Femur (tissue), 1 donor: ENCODE results near the gene TRABD.

Source experiments
- DNase-seq: peaks from one replicate; pipeline ENCODE4 v3.0.0-alpha.2; 2017

The TRABD gene

GRCh38 chr22:50188356-50188755, 2.6 kb downstream of the TRABD start:
- no peak for DNase-seq

GRCh38 chr22:50189184-50189848, 3.6 kb downstream of the TRABD start:
- peak; percentile 51 for DNase-seq

- peak; percentile 79 for DNase-seq
These were observed 4.1 kb downstream of the TRABD start for GRCh38 chr22:50189849-50190181.

- DNase-seq, result peak; percentile 87
These were observed 4.6 kb downstream of the TRABD start for GRCh38 chr22:50190182-50190940.

DNA sequence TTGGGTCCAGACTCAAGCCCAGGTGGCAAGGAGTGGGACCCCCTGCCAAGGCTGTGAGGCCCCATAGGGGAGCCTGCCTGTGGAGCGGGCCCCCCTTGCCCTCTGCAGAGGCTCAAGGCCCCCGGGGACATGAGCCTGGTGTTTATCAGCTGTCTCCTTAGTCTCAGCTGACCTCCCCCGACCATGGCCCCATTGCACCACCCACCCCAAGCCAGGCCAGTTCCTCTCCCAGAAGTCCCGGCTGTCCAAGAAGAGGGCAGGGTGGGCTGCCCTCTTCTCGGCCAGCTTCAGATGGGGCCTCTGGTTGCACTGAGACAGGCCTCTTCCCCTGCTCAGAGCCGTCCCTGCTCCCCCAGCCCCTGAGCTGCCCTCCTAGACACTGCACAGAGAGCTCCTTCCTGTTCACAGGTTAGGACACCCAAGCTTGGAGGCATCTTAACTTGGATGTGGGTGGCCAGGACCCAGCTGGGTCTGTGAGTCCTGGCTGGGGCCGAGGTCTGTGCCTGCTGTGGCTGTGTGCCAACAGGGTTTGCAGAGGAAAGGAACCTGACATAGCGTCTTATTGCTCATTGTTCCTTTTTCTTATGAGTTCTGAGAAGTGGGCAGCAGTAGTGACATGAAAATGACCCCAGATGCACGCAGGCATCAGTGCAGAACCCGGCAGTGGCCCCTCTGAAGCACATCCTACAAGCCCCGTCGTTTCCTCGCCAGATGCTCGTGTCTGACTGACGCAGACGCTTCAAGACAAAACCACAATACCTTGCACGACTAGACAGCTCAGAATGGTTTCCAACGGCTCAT, 5.4 kb downstream of the TRABD start:
- peak; percentile 68 for DNase-seq

DNA sequence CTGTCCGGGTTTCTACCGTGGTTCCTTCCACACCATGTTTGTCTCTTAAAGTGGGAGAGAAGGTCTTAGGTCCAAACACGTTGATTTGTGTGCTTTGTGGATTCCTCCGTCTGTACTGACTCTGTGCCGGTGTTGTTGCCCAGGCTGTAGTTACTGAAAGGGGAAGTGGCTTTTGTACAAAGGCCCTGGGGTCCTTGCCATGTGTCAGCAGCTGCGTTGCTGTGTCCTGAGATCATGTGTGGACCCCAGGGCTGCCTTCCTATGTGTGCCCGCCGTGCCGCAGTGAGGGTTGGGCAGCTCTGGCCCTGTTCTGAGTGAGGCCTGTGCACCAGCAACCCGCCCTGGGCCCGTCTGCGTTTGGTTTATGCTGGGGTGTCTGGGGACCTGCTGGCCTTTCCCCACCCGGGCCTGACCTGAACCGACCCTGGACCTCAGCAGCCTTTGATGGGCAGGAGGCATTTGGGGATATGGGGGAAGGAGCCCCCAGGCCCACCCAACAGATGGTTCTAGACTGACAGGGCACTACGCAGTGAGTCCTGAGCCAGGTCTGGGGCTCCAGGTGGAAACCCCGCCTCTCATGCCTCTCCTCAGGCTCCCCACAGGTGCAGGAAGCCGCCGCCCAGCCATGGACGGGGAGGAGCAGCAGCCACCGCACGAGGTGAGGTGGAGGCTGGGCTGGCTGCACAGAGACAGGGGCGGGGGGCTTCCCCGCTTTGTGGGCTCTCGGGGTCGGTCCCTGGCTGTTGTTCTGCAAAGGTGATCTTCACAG, 6.9 kb downstream of the TRABD start:
- DNase-seq, result no peak

DNA sequence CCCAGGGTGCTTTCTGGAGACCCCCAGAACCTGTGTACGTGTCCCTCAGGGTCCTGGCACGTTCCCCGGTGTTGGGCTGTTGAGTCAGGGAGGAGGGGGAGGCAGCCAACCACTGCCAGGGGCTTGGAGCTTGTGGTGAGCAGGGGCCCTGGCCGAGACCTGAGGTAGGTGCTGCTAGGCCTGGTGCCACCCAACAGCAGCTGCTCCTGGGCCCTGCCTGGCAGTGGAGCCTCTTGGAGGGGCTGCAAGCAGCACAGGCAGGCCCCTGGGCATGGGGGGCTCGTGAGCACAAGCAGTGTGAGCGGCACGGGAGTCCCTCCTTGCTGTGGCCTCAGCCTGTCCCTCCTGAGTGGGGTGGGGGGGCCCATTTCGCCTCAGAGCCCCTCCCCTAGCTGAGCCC, 7.9 kb downstream of the TRABD start:
- no peak for DNase-seq

- no peak for DNase-seq
These were observed 8.5 kb downstream of the TRABD start for GRCh38 chr22:50194037-50194805.

DNA sequence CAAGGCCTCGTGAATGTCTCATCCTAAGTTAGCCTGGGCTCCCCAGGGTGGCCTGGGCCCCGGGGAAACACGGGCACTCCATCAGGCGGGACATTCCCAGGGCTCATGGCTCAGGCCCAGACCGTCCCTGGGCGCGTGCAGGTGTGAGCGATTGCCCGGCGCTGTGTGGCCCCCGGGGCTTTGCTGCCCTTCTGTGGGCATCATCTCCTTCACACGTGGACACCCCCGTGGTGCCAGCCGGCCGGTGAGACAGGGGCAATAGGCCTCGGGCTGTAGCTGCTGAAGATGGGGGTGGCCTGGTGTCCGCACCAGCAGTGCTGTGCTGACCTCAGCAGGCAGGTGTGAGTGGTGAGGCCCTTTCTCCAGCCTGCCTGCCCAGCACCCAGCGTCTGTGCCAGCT, 10.5 kb downstream of the TRABD start:
- DNase-seq, result no peak

DNA sequence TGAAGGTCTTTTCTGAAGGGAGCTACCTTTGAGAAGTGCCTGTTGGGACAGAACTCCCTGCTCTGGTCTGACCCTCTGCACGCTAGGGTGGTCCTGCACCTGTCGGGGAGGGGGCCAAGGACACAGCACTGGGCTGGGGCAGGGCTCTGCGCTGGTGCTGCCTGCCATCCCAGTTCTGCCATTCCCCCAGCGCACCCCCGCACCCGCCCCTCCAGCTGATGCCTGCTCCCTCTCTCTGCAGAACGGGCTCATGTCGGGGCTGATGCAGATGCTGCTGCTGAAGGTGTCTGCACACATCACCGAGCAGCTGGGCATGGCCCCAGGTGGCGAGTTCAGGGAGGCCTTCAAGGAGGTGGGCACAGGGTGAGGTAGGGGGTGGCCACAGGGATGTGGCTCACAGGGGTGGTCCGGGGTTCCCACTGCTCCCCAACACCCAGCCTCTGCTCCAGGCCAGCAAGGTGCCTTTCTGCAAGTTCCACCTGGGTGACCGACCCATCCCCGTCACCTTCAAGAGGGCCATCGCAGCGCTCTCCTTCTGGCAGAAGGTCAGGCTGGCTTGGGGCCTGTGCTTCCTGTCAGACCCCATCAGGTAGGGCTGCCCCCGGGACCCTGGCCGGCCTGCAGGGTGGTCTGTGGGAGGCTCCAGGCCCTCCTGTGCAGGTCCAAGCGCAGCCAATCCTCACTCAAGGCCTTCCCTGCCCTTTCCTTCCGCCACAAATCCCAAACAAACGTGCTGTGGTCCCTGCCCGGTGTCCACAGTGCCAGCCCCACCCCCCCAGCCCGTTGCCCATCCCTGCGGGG, 11.5 kb downstream of the TRABD start:
- no peak for DNase-seq

DNA sequence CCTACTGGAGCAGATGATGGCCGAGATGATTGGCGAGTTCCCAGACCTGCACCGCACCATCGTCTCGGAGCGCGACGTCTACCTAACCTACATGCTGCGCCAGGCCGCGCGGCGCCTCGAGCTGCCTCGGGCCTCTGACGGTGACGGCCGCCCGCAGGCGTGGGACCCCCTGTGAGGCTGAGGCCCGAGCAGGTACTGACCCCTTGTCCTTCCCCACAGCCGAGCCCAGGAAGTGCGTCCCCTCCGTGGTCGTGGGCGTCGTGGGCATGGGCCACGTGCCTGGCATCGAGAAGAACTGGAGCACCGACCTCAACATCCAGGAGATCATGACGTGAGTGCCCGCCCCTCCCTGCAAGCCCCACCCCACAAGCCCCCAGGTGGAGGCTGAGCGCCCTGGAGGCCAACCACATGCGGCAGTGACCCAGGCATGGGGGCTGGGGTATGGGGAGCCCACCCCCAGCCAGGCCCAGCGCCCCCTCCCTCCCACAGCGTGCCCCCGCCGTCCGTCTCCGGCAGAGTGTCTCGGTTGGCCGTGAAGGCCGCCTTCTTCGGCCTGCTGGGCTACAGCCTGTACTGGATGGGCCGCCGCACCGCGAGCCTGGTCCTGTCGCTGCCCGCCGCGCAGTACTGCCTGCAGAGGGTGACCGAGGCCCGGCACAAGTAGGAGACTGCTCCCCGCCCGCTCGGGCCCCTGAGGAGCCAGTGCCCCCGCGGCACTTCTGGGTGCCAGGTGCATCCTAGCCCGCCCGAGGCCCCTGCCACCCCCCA, 12.3 kb downstream of the TRABD start:
- DNase-seq, result no peak

GRCh38 chr22:50198624-50199017, 12.9 kb downstream of the TRABD start:
- DNase-seq, result no peak

GRCh38 chr22:50199251-50199721, 13.6 kb downstream of the TRABD start:
- no peak for DNase-seq

DNA sequence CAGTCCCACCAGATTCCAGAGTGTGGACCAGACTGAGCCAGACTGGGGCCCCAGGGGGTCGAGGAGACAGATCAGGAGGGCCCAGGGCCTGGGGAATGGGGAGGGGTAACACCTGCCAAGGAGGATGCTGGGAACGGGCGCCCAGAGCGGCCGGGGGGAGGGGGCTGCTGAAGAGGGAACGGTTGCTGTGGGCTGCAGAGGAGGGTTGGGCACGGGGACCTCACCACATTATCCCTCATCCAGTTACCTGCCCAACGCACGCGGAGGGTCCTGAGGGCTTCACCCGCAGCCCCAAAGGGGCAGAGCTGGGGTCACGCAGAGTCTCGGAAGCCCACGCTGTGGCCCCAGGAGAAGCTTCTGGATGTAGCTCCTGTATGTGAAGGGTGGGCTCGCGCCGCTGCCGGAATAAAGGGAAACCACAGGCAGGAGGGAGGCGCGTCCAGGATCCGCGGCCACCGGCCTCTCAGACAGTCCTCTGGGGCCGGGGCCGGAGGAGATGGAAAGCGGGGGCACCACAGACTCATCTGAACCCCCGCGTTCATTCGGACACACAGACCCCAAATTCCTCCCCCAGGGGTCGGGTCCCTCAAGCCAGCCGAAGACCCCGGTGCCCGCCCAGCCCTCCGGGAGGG, 14.2 kb downstream of the TRABD start:
- no peak for DNase-seq

DNA sequence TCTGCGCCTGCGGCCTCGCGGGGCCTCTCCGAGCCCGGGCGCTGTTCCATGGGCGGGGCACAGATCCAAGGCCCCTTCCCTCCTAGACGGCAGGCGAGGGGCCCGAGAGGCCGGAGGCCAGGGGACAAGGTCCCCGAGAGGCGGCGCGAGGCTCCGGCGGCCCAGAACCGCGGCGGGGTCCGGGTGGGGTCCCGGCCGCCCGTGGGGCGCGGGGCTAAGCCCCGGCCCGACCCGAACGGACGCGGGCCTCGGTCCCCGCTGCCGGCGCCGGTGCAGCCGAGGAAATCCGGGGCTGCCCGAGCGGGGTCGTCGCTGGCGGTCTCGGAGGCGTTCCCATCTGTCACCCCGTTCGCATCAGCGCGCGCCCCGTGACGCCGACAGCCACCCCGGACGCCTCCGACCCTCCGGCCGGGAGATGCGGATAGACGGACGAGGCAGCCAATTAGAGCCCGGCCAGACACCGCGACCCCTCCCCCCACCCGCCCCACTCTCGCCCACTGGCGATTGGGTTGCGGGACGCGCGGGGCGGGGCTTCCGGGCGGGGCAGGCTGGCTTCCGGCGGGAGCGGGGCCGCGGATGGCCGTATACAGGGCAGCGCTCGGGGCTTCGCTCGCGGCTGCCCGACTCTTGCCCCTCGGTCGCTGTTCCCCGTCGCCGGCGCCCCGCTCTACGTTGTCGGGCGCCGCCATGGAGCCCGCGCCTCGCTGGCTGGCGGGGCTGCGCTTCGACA, 14.9 kb downstream of the TRABD start, which contains the start of gene SELENOO:
Gene SELENOO (plus strand): TSS at position 551 of the 730 bp plus-strand sequence. CDS start 26 bp downstream, at position 577.
- peak; percentile 97 for DNase-seq

DNA sequence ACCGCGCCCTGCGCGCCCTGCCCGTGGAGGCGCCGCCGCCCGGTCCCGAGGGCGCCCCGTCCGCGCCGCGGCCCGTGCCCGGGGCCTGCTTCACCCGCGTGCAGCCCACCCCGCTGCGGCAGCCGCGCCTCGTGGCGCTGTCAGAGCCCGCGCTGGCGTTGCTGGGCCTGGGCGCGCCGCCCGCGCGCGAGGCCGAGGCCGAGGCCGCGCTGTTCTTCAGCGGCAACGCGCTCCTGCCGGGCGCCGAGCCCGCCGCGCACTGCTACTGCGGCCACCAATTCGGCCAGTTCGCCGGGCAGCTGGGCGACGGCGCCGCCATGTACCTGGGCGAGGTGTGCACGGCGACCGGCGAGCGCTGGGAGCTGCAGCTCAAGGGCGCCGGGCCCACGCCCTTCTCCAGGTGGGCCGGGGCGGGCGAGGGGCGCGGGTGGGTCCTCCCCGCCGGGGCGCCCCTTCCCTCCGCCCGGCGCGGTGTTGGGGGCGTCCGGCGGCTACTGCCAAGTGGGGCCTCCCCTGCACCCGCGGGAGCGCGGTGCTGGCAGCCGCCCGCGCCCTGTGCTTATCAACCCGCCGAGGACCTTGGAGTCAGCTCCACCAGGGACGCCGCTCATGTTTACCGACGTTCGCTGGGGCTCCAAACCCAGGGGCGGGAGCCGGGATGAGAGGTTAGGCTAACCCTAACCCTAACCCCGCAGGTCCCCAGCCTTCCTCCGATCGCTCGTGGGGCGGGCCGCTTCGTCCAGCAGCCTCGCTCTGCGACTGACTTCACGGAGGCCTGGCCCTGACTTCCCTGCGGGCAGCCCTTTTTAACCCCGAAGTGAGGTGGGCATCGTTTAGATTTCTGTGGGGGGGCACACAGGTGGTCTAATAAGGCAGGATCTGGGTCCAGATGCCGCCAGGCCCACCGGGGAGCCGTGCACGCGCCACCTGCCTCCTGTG, 15.7 kb downstream of the TRABD start:
- DNase-seq, result no peak

DNA sequence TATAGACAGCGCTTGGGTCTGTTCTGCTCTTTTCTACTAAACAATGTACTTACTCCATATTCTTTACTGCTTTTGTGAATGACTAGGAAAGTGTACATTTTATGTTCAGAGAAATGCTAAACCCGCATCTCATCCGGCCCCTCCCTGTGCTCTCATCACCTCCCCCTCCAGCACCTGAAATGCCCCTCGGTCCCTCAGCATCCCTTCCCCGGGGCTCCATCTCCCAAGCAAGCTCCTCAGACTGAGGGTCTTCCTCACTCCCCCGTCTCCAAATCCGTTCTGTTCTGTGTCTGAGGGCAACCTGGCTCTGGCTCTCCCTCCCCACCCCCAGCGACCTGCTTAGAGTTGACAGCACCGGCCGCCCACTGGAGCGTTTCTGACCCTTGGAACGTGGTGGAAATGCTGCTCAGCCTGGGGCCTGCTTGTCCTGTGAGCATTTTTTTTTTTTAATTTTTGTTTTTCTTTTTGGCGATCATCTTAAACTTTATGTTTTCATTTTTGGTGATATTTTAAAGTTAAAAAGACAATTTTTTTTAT, 16.5 kb downstream of the TRABD start:
- no peak for DNase-seq

DNA sequence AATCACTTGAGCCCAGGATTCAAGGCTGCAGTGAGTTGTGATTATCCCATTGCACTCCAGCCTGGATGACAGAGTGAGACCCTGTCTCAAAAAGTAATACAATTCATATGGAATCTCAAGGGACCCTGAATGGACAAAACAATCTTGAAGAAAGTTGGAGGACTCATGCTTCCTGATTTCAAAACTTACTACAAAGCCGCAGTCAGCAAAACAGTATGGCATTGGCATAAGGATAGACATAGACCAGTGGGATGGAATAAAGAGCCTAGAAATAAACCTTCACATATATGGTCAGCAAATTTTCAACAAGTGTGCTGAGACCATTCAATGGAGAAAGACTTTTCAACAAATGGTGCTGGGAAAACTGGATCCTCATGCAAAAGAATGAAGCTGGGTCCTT, 17.6 kb downstream of the TRABD start:
- DNase-seq, result no peak
